Glomerular endothelial cell (primary cell): ENCODE measurements around the gene ADH1B. TPM values are rescaled to one million over a fixed set of nuclear protein-coding genes. Genes with fewer than 3 reads are reported as not detected.

Experiments
- total RNA-seq: library from RNA; depleted of rRNA; stranded (reverse); fragments of >200 nt; gene quantifications from 2 replicates; pipeline ENCODE4 v1.2.3, GENCODE V29; 2015

The ADH1B gene
- total RNA-seq, 1 donor from 2014 or later = not detected

Other genes starting within 250 kb of the ADH1B start
- gene ADH5, start 232.6 kb downstream of the ADH1B start, total RNA-seq = 77.2 and 93.0 TPM in 2 replicates
- gene ADH4, start 177.1 kb downstream of the ADH1B start, total RNA-seq = not detected in 2 replicates
- gene ADH6, start 102.2 kb downstream of the ADH1B start, total RNA-seq = not detected in 2 replicates
- not detected in 2 replicates for gene ADH1A, start 30.4 kb downstream of the ADH1B start, total RNA-seq
- not detected in 2 replicates for gene ADH1C, start 31.3 kb upstream of the ADH1B start, total RNA-seq
- gene ADH7, start 113.9 kb upstream of the ADH1B start, total RNA-seq = not detected in 2 replicates
- gene C4orf17, start 189.6 kb upstream of the ADH1B start, total RNA-seq = not detected in 2 replicates
- gene TRMT10A, start 242.6 kb upstream of the ADH1B start, total RNA-seq = 4.5 and 7.2 TPM in 2 replicates